H1 (cell line): ENCODE results near the gene FOXM1. TPM values are rescaled to one million over a fixed set of nuclear protein-coding genes. Genes with fewer than 3 reads are reported as not detected.

ENCODE experiments used
- CBX5 ChIP-seq: fragments of 300-800, 300-1000 bp; sonication (generic); IDR thresholded peaks from 2 replicates; pipeline ENCODE4 v1.7.1; 2016; ENCODE audit warnings: antibody characterized with exemption, low read length, low read depth
- CHD7 ChIP-seq: fragments of 300-600 bp; sonication (generic); IDR thresholded peaks from 2 replicates; pipeline ENCODE4 v1.7.1; 2012; ENCODE audit warnings: low read length, moderate library complexity, mild to moderate bottlenecking, inconsistent platforms; ENCODE audit not compliant: insufficient replicate concordance
- EGR1 ChIP-seq: IDR thresholded peaks from 2 replicates; pipeline ENCODE4 v1.6.1; 2011; ENCODE audit warnings: low read depth, low read length, borderline replicate concordance
- FOSL1 ChIP-seq: IDR thresholded peaks from 2 replicates; pipeline ENCODE4 v1.6.1; 2011; ENCODE audit warnings: mild to moderate bottlenecking, low read depth, low read length, moderate library complexity; ENCODE audit not compliant: insufficient read depth
- GTF2F1 ChIP-seq: IDR thresholded peaks from 2 replicates; pipeline ENCODE4 v1.6.1; 2012; ENCODE audit warnings: low read depth, low read length, improper control_type of control experiment, borderline replicate concordance
- KDM1A ChIP-seq: fragments of 200-600, 300-600 bp; sonication (generic); IDR thresholded peaks from 2 replicates; pipeline ENCODE4 v1.7.1; 2016; ENCODE audit warnings: mild to moderate bottlenecking, low read length, borderline replicate concordance
- KDM5A ChIP-seq: fragments of 200-600 bp; IDR thresholded peaks from 2 replicates; pipeline ENCODE4 v1.7.1; 2012; ENCODE audit warnings: mild to moderate bottlenecking, low read length, inconsistent platforms, mixed read lengths
- NANOG ChIP-seq: IDR thresholded peaks from 2 replicates; pipeline ENCODE4 v1.6.1; 2011; ENCODE audit warnings: low read length, low read depth, mild to moderate bottlenecking, inconsistent platforms; ENCODE audit not compliant: insufficient read depth, poor library complexity, severe bottlenecking
- SP1 ChIP-seq: IDR thresholded peaks from 2 replicates; pipeline ENCODE4 v1.6.1; 2011; ENCODE audit warnings: low read depth, low read length
- SP2 ChIP-seq: IDR thresholded peaks from 2 replicates; pipeline ENCODE4 v1.6.1; 2012; ENCODE audit warnings: mild to moderate bottlenecking, low read length, inconsistent platforms
- USF2 ChIP-seq: IDR thresholded peaks from 2 replicates; pipeline ENCODE4 v1.6.1; 2011; ENCODE audit warnings: low read length, improper control_type of control experiment
- polyA plus RNA-seq, 7 experiments: library from polyadenylated mRNA; depleted of rRNA in 3 of 7; stranded (reverse) in 5 of 7; unstranded in 2 of 7; fragments of >200 nt in 5 of 7; fragments of 200-250 nt in 2 of 7; gene quantifications; 1 replicate in 5 of 7; 2 replicates in 1 of 7; 4 replicates in 1 of 7; pipeline versions ENCODE4 v1.2.1 to v1.2.3, GENCODE V29; 2011 to 2013; ENCODE audit warnings: missing spikeins in 2 of 7, mixed read lengths in 2 of 7
- total RNA-seq: library from RNA; stranded (reverse); fragmentation: NEBNext Ultra II Directional; extraction: Animal tissue kit (Norgen Biotek cat#: 25700); gene quantifications from 2 replicates; pipeline ENCODE4 v1.2.1, GENCODE V29; 2021

FOXM1 gene
- total and polyA plus RNA-seq, 2 of the 8 experiments (the other 6 are each of a cell fraction or from before 2014, with no cell fraction given) = 58.1 to 121 TPM

- TF ChIP-seq CHD7 (no peak), KDM5A (no peak), GTF2F1 (no peak), USF2 (no peak), NANOG (no peak), CBX5 (no peak), KDM1A (no peak), EGR1 (no peak), FOSL1 (no peak), SP2 (no peak), SP1 (no peak)
These were observed 51.8 kb downstream of the FOXM1 start (continued) for GRCh38 chr12:2825132-2825531.
